Activated CD4-positive, alpha-beta memory T cell treated with anti-CD3 and anti-CD28 coated beads for 36 hours (primary cell): ENCODE results near the gene CCNY. TPM values are rescaled to one million over a fixed set of nuclear protein-coding genes. Genes with fewer than 3 reads are reported as not detected.

Experiments
- CTCF ChIA-PET: fragments of 350-600 bp; sonication (Branson Sonifier 250); formaldehyde crosslinking; loops from one replicate; lab custom pipeline; 2021; ENCODE audit warnings: antibody characterized with exemption, inconsistent platforms; lab: Charles Lee
- POLR2A ChIA-PET: fragments of 350-600 bp; sonication (Branson Sonifier 250); formaldehyde crosslinking; loops from one replicate; lab custom pipeline; 2021; ENCODE audit warnings: antibody characterized with exemption; lab: Charles Lee
- DNase-seq: peaks from one replicate; pipeline ENCODE4 v3.0.0-alpha.2; 2020
- H3K27ac Mint-ChIP-seq: one replicate; pipeline ENCODE4 v1.8.0; 2021; ENCODE audit warnings: mixed read lengths
- H3K27me3 Mint-ChIP-seq: one replicate; pipeline ENCODE4 v1.8.0; 2021; ENCODE audit warnings: mixed read lengths
- H3K36me3 Mint-ChIP-seq: one replicate; pipeline ENCODE4 v1.8.0; 2021; ENCODE audit warnings: mixed read lengths
- H3K4me1 Mint-ChIP-seq: one replicate; pipeline ENCODE4 v1.8.0; 2021; ENCODE audit warnings: low read depth, mixed read lengths
- H3K4me3 Mint-ChIP-seq: one replicate; pipeline ENCODE4 v1.8.0; 2021; ENCODE audit warnings: mild to moderate bottlenecking, mixed read lengths
- H3K9me3 Mint-ChIP-seq: one replicate; pipeline ENCODE4 v1.8.0; 2021; ENCODE audit warnings: mixed read lengths
- intact Hi-C: fragments of 100-400 bp; cut with micrococcal nuclease; formaldehyde crosslinking; loops from one replicate; pipeline ENCODE4 v1.15.1; 2023
- total RNA-seq, 2 experiments: library from RNA; stranded (reverse); gene quantifications; one replicate each; pipeline ENCODE4 v1.2.3, GENCODE V29; 2021

Gene CCNY
- total RNA-seq, 2 experiments from 2014 or later = 34.6 to 36.2 TPM

- intact Hi-C loops = no loop called here
- peaks cover 24% of the 10 kb centered on the region for H3K36me3 Mint-ChIP-seq
- H3K4me3 Mint-ChIP-seq = no peak overlapping the region
- H3K27me3 Mint-ChIP-seq = no peaks in the 10 kb centered on the region
- peaks cover 46% of the 10 kb centered on the region for H3K4me1 Mint-ChIP-seq
- ChIA-PET CTCF (no interaction called here), POLR2A (no interaction called here)
- no peak for DNase-seq
- H3K27ac Mint-ChIP-seq = no peak overlapping the region
- peaks cover 37% of the 10 kb centered on the region for H3K9me3 Mint-ChIP-seq
Observed at GRCh38 chr10:35390161-35390840, 54.0 kb downstream of the CCNY start.

DNA sequence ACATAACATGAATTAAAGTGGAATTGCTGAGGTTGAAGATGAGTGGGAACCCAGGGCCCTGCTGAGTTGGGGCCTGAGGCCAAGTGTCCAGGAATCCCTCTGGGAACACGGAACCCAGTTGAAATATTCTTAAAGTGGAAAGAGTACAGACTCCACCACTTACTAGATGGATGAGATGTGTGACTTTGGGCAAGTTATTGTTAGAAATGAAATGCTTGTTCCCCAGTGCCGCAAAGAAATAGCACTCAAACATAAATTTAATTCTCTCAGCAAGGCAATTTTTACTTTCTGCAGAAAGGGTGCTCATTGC is 54.5 kb downstream of the CCNY start:
- peaks cover 22% of the 10 kb centered on the region for H3K36me3 Mint-ChIP-seq
- POLR2A ChIA-PET = no interaction called here

DNA sequence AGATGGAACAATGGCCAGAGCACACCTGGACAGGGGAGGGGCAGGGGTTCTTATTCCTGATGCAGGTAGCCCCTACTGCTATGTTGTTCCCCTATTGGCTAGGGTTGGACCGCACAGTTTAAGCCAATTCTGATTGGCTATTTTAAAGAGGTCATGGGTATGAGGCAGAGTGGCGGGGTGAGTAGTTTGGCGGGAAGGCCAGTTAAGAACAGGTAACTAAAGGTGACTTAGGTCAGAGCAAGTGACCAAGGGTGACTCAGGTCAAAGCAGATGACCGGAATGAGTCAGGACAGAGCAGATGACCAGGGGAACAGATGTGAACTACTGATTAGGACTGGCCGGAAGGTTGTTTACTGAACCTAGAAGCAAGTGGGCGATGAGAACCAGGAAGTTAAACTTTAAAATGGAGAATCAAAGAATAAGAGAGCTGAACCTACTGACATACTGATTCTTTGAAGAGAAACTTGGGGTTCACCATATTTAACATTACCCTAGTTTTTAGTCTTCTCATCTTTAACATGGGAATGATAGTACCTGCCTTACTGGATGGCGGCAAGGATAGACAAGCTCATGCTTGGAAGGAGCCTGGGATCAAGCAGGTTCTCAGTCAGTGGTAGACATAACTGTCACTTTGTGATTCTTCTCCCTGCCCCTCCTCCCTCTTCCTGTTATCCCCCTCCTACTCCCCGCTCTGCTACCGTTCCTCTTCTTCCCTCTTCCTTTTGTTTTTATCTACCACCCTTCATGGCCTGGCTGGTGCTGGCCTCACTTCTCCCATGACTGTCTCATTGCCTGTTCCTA is 55.0 kb downstream of the CCNY start:
- Mint-ChIP-seq H3K36me3 (peaks cover 20% of the 10 kb centered on the region), H3K27me3 (no peaks in the 10 kb centered on the region), H3K27ac (no peak overlapping the region), H3K9me3 (peaks cover 37% of the 10 kb centered on the region), H3K4me3 (no peak overlapping the region), H3K4me1 (peaks cover 42% of the 10 kb centered on the region)
- ChIA-PET CTCF (no interaction called here), POLR2A (no interaction called here)
- intact Hi-C loops = no loop called here
- DNase-seq = no peak

More for the DNA sequence above, 54.5 kb downstream of the CCNY start:
- no peak overlapping the region for H3K27ac Mint-ChIP-seq
- CTCF ChIA-PET = no interaction called here
- no peak overlapping the region for H3K4me3 Mint-ChIP-seq
- H3K4me1 Mint-ChIP-seq = peaks cover 45% of the 10 kb centered on the region
- H3K9me3 Mint-ChIP-seq = peaks cover 37% of the 10 kb centered on the region
- intact Hi-C loops = no loop called here
- DNase-seq = no peak
- H3K27me3 Mint-ChIP-seq = no peaks in the 10 kb centered on the region

- H3K4me1 Mint-ChIP-seq = peaks cover 44% of the 10 kb centered on the region
- no peaks in the 10 kb centered on the region for H3K27me3 Mint-ChIP-seq
- peaks cover 37% of the 10 kb centered on the region for H3K9me3 Mint-ChIP-seq
- no peak for DNase-seq
- POLR2A ChIA-PET = no interaction called here
- H3K36me3 Mint-ChIP-seq = peaks cover 20% of the 10 kb centered on the region
- H3K27ac Mint-ChIP-seq = no peak overlapping the region
- intact Hi-C loops = no loop called here
- no peak overlapping the region for H3K4me3 Mint-ChIP-seq
- CTCF ChIA-PET = no interaction called here
Observed at GRCh38 chr10:35391954-35392262, 55.6 kb downstream of the CCNY start.

DNA sequence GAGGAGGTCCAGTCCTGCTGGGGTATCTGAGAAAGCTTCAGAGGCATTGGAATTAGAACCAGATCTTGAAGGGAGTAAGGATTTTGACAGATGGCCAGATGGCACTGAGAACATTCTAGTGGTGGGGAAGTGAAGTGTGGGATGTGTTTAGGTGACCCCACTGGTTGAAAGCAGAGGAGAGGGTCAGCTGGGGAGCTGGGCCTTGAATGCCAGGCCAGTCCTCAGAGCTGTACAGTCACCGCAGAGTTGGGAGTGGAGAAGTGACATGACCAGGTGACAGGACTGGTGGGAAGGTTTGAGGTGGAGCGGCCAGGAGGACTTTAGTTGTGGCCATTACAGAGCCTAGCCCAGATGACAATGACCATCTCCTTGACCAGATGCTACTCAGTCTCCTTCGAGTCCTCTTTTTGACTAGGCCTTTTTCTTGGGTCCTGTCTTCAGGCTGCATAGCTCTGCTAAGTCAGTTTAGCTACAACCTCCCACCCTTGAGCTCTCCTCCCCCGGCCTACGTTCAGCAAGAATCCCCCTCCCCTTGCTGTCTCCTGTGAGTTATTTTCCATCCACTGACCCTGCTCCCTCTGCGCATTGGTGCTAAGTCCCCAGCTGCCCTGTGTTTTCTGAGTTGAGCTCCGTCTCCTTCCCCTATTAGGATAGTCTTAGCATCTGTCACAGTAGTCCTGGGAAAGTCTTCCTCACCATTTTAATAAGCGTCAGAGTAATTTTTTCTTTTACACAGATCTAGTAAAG is 56.3 kb downstream of the CCNY start:
- DNase-seq = no peak
- ChIA-PET CTCF (no interaction called here), POLR2A (no interaction called here)
- H3K27ac Mint-ChIP-seq = no peak overlapping the region
- H3K36me3 Mint-ChIP-seq = peaks cover 20% of the 10 kb centered on the region
- H3K27me3 Mint-ChIP-seq = no peaks in the 10 kb centered on the region
- H3K4me1 Mint-ChIP-seq = peaks cover 42% of the 10 kb centered on the region
- intact Hi-C loops = no loop called here
- H3K4me3 Mint-ChIP-seq = no peak overlapping the region
- H3K9me3 Mint-ChIP-seq = peaks cover 34% of the 10 kb centered on the region

- peaks cover 23% of the 10 kb centered on the region for H3K9me3 Mint-ChIP-seq
- ChIA-PET CTCF (no interaction called here), POLR2A (no interaction called here)
- H3K27me3 Mint-ChIP-seq = no peaks in the 10 kb centered on the region
- H3K27ac Mint-ChIP-seq = no peak overlapping the region
- H3K4me3 Mint-ChIP-seq = no peak overlapping the region
- peaks cover 18% of the 10 kb centered on the region for H3K36me3 Mint-ChIP-seq
- intact Hi-C loops = no loop called here
- no peak for DNase-seq
- H3K4me1 Mint-ChIP-seq = peaks cover 43% of the 10 kb centered on the region
Observed at GRCh38 chr10:35394411-35394851, 58.1 kb downstream of the CCNY start.

- peaks cover 47% of the 10 kb centered on the region for H3K4me1 Mint-ChIP-seq
- intact Hi-C loops = no loop called here
Observed at GRCh38 chr10:35394934-35395333, 58.6 kb downstream of the CCNY start.

GRCh38 chr10:35396560-35397434 is 60.5 kb downstream of the CCNY start:
- peaks cover 44% of the 10 kb centered on the region for H3K4me1 Mint-ChIP-seq
- ChIA-PET POLR2A (no interaction called here), CTCF (no interaction called here)
- peaks cover under 1% of the 10 kb centered on the region for H3K9me3 Mint-ChIP-seq
- intact Hi-C loops = no loop called here
- no peak overlapping the region for H3K27ac Mint-ChIP-seq
- H3K36me3 Mint-ChIP-seq = no peaks in the 10 kb centered on the region
- no peak overlapping the region for H3K4me3 Mint-ChIP-seq
- DNase-seq = no peak
- H3K27me3 Mint-ChIP-seq = no peaks in the 10 kb centered on the region

More at GRCh38 chr10:35394934-35395333, 58.6 kb downstream of the CCNY start:
- H3K27me3 Mint-ChIP-seq = no peaks in the 10 kb centered on the region
- ChIA-PET POLR2A (no interaction called here), CTCF (no interaction called here)
- H3K36me3 Mint-ChIP-seq = peaks cover 13% of the 10 kb centered on the region
- no peak overlapping the region for H3K27ac Mint-ChIP-seq
- H3K4me3 Mint-ChIP-seq = no peak overlapping the region
- DNase-seq = no peak
- H3K9me3 Mint-ChIP-seq = peaks cover 18% of the 10 kb centered on the region

DNA sequence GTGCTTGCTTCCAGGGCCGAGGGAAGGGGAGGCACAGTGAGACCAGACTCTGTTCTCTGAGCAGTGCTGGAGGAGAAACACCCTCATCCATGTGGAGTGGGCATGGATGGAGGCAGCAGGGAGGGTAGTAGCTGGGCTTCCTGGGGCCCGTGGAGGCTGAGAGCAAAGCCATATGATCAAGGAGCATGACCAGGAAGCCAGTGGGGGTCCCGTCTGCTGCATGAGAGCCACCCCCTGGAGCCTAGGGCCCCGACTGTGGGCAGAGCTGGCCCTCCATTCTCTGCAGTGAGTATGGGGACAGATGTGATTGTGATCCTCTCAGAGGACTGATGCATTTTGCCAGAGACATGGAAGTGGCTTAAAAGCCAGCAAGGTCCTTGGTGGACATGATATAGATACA is 61.6 kb downstream of the CCNY start:
- Mint-ChIP-seq H3K4me1 (peaks cover 37% of the 10 kb centered on the region), H3K4me3 (no peak overlapping the region), H3K36me3 (no peaks in the 10 kb centered on the region), H3K9me3 (no peaks in the 10 kb centered on the region), H3K27me3 (no peaks in the 10 kb centered on the region), H3K27ac (no peak overlapping the region)
- POLR2A ChIA-PET = no interaction called here
- CTCF ChIA-PET = no interaction called here
- DNase-seq = no peak
- intact Hi-C loops = no loop called here

DNA sequence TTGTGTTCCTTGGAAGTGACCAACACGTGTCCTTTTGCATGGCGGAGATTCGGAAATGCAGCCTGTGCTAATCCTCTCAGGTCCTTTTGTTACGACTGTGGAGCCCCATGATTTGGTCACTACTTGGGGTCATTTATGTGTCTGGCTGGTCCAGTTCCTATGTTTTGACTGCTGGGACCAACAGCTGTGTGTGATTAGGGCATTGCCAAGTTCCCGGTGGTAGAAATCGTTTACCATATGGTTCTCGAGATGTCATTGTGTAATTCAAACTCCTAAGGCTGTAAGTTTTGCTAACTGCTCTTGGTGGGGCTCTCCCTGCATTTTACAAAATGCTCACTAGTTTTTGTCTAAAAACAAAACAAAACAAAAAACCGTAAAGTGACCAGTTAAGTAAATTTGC is 62.0 kb downstream of the CCNY start:
- POLR2A ChIA-PET = no interaction called here
- no peak for DNase-seq
- Mint-ChIP-seq H3K9me3 (no peaks in the 10 kb centered on the region), H3K4me1 (peaks cover 33% of the 10 kb centered on the region), H3K36me3 (no peaks in the 10 kb centered on the region), H3K27ac (no peak overlapping the region), H3K4me3 (no peak overlapping the region), H3K27me3 (no peaks in the 10 kb centered on the region)
- intact Hi-C loops = no loop called here
- CTCF ChIA-PET = no interaction called here

GRCh38 chr10:35398908-35399307 is 62.6 kb downstream of the CCNY start:
- ChIA-PET POLR2A (no interaction called here), CTCF (no interaction called here)
- no peak for DNase-seq
- no peaks in the 10 kb centered on the region for H3K27me3 Mint-ChIP-seq
- H3K4me3 Mint-ChIP-seq = no peak overlapping the region
- intact Hi-C loops = no loop called here
- H3K27ac Mint-ChIP-seq = no peak overlapping the region
- no peaks in the 10 kb centered on the region for H3K9me3 Mint-ChIP-seq
- no peaks in the 10 kb centered on the region for H3K36me3 Mint-ChIP-seq
- peaks cover 31% of the 10 kb centered on the region for H3K4me1 Mint-ChIP-seq
